Body of pancreas (tissue), 4 donors: Measurements from ENCODE around the gene LGR5. TPM values are rescaled to one million over a fixed set of nuclear protein-coding genes. Genes with fewer than 3 reads are reported as not detected.
"Not testable (repeated sequence)": the region's sequence is repeated elsewhere in the genome, so short reads cannot be mapped to it uniquely, and the experiment has no call there.

ENCODE experiments used
- ATAC-seq: fragments of 150-250 bp; one replicate; pipeline ENCODE4 v1.9.1; 2016
- DNase-seq, 4 donors: peaks; one replicate each; pipeline ENCODE4 v3.0.0-alpha.2; 2019
- H3K27ac ChIP-seq, 4 donors: fragments of 200-600 bp; sonication (generic); 1 replicate in 3 of 4; 2 replicates in 1 of 4; pipeline versions ENCODE4 v1.5.1 to v1.6.1; 2016 to 2019; ENCODE audit warnings: mild to moderate bottlenecking in 1 of 4, mixed read lengths in 1 of 4, moderate library complexity in 1 of 4
- H3K27me3 ChIP-seq, 2 donors: fragments of 200-600 bp; sonication (generic); one replicate each; pipeline ENCODE4 v1.6.0; 2016; ENCODE audit warnings: mild to moderate bottlenecking in 1 of 2
- H3K36me3 ChIP-seq, 2 donors: fragments of 200-600 bp; sonication (generic); replicated peaks in 1 of 2; 2 replicates each; pipeline ENCODE4 v1.5.1; 2016; ENCODE audit warnings: low read depth in 2 of 2; ENCODE audit not compliant: insufficient read depth in 1 of 2
- H3K4me1 ChIP-seq: fragments of 200-600 bp; sonication (generic); one replicate; pipeline ENCODE4 v1.6.0; 2016
- H3K4me3 ChIP-seq, 2 donors: fragments of 200-600 bp; sonication (generic); 1 replicate in 1 of 2; 2 replicates in 1 of 2; pipeline ENCODE4 v1.5.1; 2016 to 2019
- H3K9me3 ChIP-seq, 3 donors: fragments of 200-600 bp; sonication (generic); 1 replicate in 2 of 3; 2 replicates in 1 of 3; pipeline ENCODE4 v1.5.1; 2016
- POLR2A ChIP-seq, 3 donors: fragments of 450-650 bp; IDR thresholded peaks; one replicate each; pipeline ENCODE4 v1.6.1; 2016; ENCODE audit warnings: antibody characterized with exemption in 3 of 3, mild to moderate bottlenecking in 2 of 3
- WGBS, 2 donors: methylation state at CpG; one replicate each; pipeline ENCODE4 v1.1.5; 2017; 5-methylcytosine and 5-hydroxymethylcytosine counted together
- intact Hi-C: fragments of 100-400 bp; cut with DNase I; formaldehyde crosslinking; loops from one replicate; pipeline ENCODE4 v1.15.1; 2023
- total RNA-seq, 2 donors: library from RNA; depleted of rRNA; stranded (reverse); fragments of >200 nt; gene quantifications; one replicate each; pipeline ENCODE4 v1.1.0, GENCODE V29; 2016
- TF ChIP-seq, protein P1 (sequence below), 7 experiments: fragments of 450-650 bp in 4 of 7; fragments of 200-600 bp in 3 of 7; sonication (generic) in 3 of 7; IDR thresholded peaks; one replicate each; pipeline ENCODE4 v1.5.1; 2016 to 2019; ENCODE audit warnings: antibody characterized with exemption in 7 of 7

LGR5 gene
- total RNA-seq, 2 donors from 2014 or later: 0.52 TPM; not detected in 1

DNA sequence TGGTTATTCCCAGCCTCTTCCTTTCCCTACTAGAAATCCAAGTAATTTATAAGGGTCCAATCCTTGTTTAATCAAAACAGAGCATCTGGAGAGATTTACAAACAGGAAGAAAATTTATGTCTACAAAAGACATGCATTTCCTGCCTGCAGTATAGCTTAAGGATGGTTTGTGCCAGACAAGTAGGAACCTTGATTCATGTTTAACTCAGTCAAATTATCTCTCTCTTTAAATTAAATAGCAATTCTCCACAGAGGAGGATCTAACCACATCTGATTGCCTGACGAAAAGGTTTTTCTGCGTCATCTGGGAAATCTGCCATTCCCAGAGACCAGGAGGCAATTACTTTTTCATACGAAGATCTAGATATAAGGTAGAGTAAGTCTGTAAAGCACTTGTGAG is 118.8 kb downstream of the LGR5 start:
- ATAC-seq: no peak
- no peak for DNase-seq
- H3K27ac ChIP-seq: no peak overlapping the region
- intact Hi-C loops: no loop called here
- peaks cover 6% of the 10 kb centered on the region for H3K4me1 ChIP-seq
- H3K4me3 ChIP-seq: no peak overlapping the region
- H3K36me3 ChIP-seq: no peaks in the 10 kb centered on the region
- no peaks in the 10 kb centered on the region for H3K27me3 ChIP-seq
- TF ChIP-seq POLR2A (IDR thresholded peaks at IDR 0.05): no peak
- TF ChIP-seq, protein P1, sequence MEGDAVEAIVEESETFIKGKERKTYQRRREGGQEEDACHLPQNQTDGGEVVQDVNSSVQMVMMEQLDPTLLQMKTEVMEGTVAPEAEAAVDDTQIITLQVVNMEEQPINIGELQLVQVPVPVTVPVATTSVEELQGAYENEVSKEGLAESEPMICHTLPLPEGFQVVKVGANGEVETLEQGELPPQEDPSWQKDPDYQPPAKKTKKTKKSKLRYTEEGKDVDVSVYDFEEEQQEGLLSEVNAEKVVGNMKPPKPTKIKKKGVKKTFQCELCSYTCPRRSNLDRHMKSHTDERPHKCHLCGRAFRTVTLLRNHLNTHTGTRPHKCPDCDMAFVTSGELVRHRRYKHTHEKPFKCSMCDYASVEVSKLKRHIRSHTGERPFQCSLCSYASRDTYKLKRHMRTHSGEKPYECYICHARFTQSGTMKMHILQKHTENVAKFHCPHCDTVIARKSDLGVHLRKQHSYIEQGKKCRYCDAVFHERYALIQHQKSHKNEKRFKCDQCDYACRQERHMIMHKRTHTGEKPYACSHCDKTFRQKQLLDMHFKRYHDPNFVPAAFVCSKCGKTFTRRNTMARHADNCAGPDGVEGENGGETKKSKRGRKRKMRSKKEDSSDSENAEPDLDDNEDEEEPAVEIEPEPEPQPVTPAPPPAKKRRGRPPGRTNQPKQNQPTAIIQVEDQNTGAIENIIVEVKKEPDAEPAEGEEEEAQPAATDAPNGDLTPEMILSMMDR (IDR thresholded peaks at IDR 0.05): no peak
- 61 to 78% methylated on average over 3 of the region's 3 CpGs for WGBS, 2 donors
- H3K9me3 ChIP-seq: no peaks in the 10 kb centered on the region

DNA sequence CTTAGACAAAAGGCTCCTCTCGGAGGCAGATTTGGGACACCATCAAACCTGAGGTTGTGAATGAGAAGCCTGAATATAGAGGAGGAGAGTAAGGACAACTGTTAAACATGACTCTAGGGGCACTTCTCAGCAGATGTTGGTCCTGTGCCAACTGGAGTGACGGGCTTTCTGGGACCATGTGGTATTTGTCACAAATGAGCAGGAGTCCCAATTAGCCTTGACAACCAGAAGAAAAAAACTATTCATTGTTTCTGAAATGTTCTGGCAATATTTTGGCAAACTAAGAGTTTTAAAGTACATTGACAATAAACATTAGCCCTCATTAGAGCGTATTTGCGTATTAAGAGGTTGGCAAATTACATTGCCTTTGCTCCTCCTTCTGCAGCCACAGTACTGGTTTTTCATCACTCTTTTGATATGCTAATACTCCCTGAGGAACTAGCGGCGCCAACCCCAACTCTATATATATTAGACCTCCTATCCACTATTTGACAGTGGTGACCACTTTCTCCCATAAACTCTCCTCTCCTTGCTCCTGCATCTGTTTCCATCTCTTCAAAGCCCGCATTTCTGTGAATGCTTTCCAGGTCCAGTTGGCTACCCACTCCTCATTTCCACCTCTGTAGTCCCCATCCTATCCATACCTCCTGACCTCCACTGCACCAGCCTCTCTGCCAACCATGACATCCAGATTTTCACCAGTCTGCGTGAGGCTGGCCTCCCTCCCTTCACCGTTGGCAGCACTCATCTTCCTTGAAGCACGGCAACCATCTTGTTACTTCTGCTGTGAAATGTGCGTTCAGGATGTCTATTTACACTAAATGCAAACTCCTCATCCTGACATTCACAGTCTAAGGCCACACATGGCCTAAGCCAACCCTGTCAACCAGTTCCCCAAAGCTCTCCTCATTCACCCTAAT is 123.3 kb downstream of the LGR5 start:
- H3K4me1 ChIP-seq: no peaks in the 10 kb centered on the region
- no peaks in the 10 kb centered on the region for H3K9me3 ChIP-seq
- H3K36me3 ChIP-seq: no peaks in the 10 kb centered on the region
- no peaks in the 10 kb centered on the region for H3K27me3 ChIP-seq
- no peak for ATAC-seq
- H3K27ac ChIP-seq: no peak overlapping the region
- no peak for TF ChIP-seq POLR2A (IDR thresholded peaks at IDR 0.05)
- TF ChIP-seq, protein P1 (IDR thresholded peaks at IDR 0.05): no peak
- H3K4me3 ChIP-seq: no peak overlapping the region
- intact Hi-C loops: no loop called here
- 74 to 81% methylated on average over 11 of the region's 11 CpGs for WGBS, 2 donors
- no peak for DNase-seq

DNA sequence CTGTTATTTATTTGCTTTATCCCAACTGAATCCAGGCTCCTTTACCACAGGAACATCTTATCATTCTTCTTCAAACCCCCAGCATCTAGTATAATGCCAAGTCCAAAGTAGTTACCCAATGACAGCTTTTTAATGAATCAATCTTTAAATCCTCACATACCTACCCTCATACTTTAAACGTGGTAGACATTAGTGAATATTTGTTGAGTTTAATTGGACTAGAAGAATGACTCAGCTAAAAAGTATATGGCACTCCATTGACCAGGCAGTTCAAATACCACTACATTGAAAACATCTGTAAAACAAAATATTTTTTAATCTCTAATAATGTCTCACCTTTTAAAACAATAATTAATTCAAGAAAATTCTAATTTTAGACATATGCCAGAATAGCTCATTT is 125.9 kb downstream of the LGR5 start:
- no peak for TF ChIP-seq POLR2A (IDR thresholded peaks at IDR 0.05)
- TF ChIP-seq, protein P1 (IDR thresholded peaks at IDR 0.05): no peak
- H3K4me3 ChIP-seq: no peak overlapping the region
- H3K27me3 ChIP-seq: no peaks in the 10 kb centered on the region
- no peak overlapping the region for H3K27ac ChIP-seq
- DNase-seq (no peak), ATAC-seq (no peak)
- 18 to 29% methylated on average over 1 of the region's 1 CpG for WGBS, 2 donors
- no peaks in the 10 kb centered on the region for H3K9me3 ChIP-seq
- H3K4me1 ChIP-seq: no peaks in the 10 kb centered on the region
- H3K36me3 ChIP-seq: no peaks in the 10 kb centered on the region
- intact Hi-C loops: no loop called here

DNA sequence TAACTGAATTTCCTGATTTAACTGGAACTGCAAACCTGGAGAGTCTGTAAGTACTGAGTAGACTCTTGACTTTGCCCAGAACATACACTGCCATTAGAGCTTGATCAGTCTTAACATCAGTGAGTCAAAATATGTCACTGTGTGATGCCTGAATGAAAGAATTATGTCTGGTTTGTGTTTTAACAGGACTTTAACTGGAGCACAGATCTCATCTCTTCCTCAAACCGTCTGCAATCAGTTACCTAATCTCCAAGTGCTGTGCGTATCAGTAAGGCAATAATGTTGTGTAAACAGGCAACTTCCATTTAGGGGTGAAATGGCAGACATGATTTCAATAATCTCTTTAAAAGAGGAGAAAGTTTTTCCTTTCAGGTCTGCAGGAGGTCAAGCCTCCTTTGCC is 127.1 kb downstream of the LGR5 start:
- WGBS, 2 donors: 47 to 60% methylated on average over 2 of the region's 2 CpGs
- intact Hi-C loops: no loop called here
- no peak for TF ChIP-seq POLR2A (IDR thresholded peaks at IDR 0.05)
- TF ChIP-seq, protein P1 (IDR thresholded peaks at IDR 0.05): no peak

DNA sequence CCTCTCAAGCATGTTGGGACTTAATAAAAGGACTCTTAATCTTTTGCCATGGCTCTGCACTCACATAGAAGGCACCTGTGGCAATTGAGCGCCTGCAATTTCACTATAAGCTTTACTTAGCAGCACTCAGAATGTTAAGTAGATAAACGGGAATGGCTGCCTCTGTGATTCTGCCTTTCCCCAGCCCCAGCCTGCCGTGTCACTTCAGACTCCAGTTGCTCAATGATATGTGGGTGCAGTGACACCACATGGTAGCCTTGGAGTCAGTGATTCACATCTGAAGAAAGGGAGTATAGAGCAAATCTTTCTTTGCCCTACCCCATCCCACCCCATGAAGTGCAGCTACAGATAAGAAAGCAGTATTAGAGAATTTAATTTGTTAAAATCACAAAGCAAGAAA is 127.9 kb downstream of the LGR5 start:
- no peak for TF ChIP-seq POLR2A (IDR thresholded peaks at IDR 0.05)
- TF ChIP-seq, protein P1 (IDR thresholded peaks at IDR 0.05): no peak
- no peak overlapping the region for H3K4me3 ChIP-seq
- no peak for DNase-seq
- H3K36me3 ChIP-seq: no peaks in the 10 kb centered on the region
- intact Hi-C loops: no loop called here
- no peak overlapping the region for H3K27ac ChIP-seq
- no peaks in the 10 kb centered on the region for H3K27me3 ChIP-seq
- 37 to 57% methylated on average over 3 of the region's 3 CpGs for WGBS, 2 donors
- no peaks in the 10 kb centered on the region for H3K4me1 ChIP-seq
- no peak for ATAC-seq
- no peaks in the 10 kb centered on the region for H3K9me3 ChIP-seq

More for the DNA sequence above, 127.1 kb downstream of the LGR5 start:
- no peak overlapping the region for H3K27ac ChIP-seq
- no peaks in the 10 kb centered on the region for H3K36me3 ChIP-seq
- no peak for ATAC-seq
- DNase-seq: no peak
- no peak overlapping the region for H3K4me3 ChIP-seq
- H3K9me3 ChIP-seq: no peaks in the 10 kb centered on the region
- H3K27me3 ChIP-seq: no peaks in the 10 kb centered on the region
- no peaks in the 10 kb centered on the region for H3K4me1 ChIP-seq

DNA sequence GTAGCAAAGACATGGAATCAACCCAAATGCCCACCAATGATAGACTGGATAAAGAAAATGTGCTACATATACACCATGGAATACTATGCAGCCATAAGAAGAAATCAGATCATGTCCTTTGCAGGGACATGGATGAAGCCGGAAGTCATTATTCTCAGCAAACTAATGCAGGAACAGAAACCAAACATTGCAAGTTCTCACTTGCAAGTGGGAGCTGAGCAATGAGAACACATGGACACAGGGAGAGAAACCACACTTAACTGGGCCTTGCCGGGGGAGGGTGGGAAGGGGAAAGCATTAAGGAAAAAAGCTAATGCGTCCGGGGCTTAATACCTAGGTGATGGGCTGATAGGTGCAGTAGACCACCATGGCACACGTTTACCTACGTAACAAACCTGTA is 130.3 kb downstream of the LGR5 start:
- H3K4me1 ChIP-seq, ATAC-seq, H3K36me3 ChIP-seq, H3K27ac ChIP-seq, H3K9me3 ChIP-seq, intact Hi-C loops, H3K27me3 ChIP-seq, DNase-seq, H3K4me3 ChIP-seq: not testable (repeated sequence)
- 87 to 91% methylated on average over 6 of the region's 6 CpGs for WGBS, 2 donors
